Activated naive CD8-positive, alpha-beta T cell (primary cell): Measurements from ENCODE around the gene POU6F1.
A peak's percentile ranks its signal among the peaks of the same experiment; 100 is the strongest.

ENCODE experiments used
- H3K27ac Mint-ChIP-seq: one replicate; pipeline ENCODE4 v1.8.0; 2021; ENCODE audit warnings: mixed read lengths
- H3K27me3 Mint-ChIP-seq: one replicate; pipeline ENCODE4 v1.8.0; 2021; ENCODE audit warnings: mixed read lengths
- H3K36me3 Mint-ChIP-seq: one replicate; pipeline ENCODE4 v1.8.0; 2021; ENCODE audit warnings: mixed read lengths
- H3K4me1 Mint-ChIP-seq: one replicate; pipeline ENCODE4 v1.8.0; 2021; ENCODE audit warnings: low read depth, mixed read lengths
- H3K4me3 Mint-ChIP-seq: one replicate; pipeline ENCODE4 v1.8.0; 2021; ENCODE audit warnings: mild to moderate bottlenecking, mixed read lengths
- H3K9me3 Mint-ChIP-seq: one replicate; pipeline ENCODE4 v1.8.0; 2021; ENCODE audit warnings: low read depth, mixed read lengths

The POU6F1 gene

GRCh38 chr12:51174501-51174900 lies 43.4 kb downstream of the POU6F1 start:
- H3K27ac Mint-ChIP-seq = peak overlapping the region; percentile 41
- H3K4me1 Mint-ChIP-seq = peaks cover 14% of the 10 kb centered on the region
- peak overlapping the region; percentile 85 for H3K4me3 Mint-ChIP-seq
- H3K27me3 Mint-ChIP-seq = no peaks in the 10 kb centered on the region
- H3K9me3 Mint-ChIP-seq = no peaks in the 10 kb centered on the region
- peaks cover 4% of the 10 kb centered on the region for H3K36me3 Mint-ChIP-seq

- peak within 1 kb of the TSS; percentile 50 for H3K27ac Mint-ChIP-seq
- H3K4me3 Mint-ChIP-seq = peak within 1 kb of the TSS; percentile 85
- no peaks in the 10 kb centered on the region for H3K27me3 Mint-ChIP-seq
- peaks cover 4% of the 10 kb centered on the region for H3K36me3 Mint-ChIP-seq
- H3K9me3 Mint-ChIP-seq = no peaks in the 10 kb centered on the region
- H3K4me1 Mint-ChIP-seq = peaks cover 17% of the 10 kb centered on the region
Measured at GRCh38 chr12:51172515-51173431, 45.1 kb downstream of the POU6F1 start, which contains the start of gene TFCP2. Gene TFCP2 (minus strand): TSS chr12:51173135. CDS start chr12:51172422, 713 bp downstream.

- peaks cover 24% of the 10 kb centered on the region for H3K4me1 Mint-ChIP-seq
- H3K9me3 Mint-ChIP-seq = no peaks in the 10 kb centered on the region
- no peak overlapping the region for H3K4me3 Mint-ChIP-seq
- H3K27ac Mint-ChIP-seq = no peak overlapping the region
- H3K36me3 Mint-ChIP-seq = peaks cover 4% of the 10 kb centered on the region
- no peaks in the 10 kb centered on the region for H3K27me3 Mint-ChIP-seq
Measured at GRCh38 chr12:51171884-51172514, 45.9 kb downstream of the POU6F1 start.

GRCh38 chr12:51163795-51164194 lies 54.1 kb downstream of the POU6F1 start:
- no peaks in the 10 kb centered on the region for H3K27me3 Mint-ChIP-seq
- peaks cover 14% of the 10 kb centered on the region for H3K36me3 Mint-ChIP-seq
- H3K4me1 Mint-ChIP-seq = peaks cover 28% of the 10 kb centered on the region
- no peak overlapping the region for H3K27ac Mint-ChIP-seq
- no peak overlapping the region for H3K4me3 Mint-ChIP-seq
- H3K9me3 Mint-ChIP-seq = no peaks in the 10 kb centered on the region

- H3K36me3 Mint-ChIP-seq = peaks cover 14% of the 10 kb centered on the region
- no peaks in the 10 kb centered on the region for H3K27me3 Mint-ChIP-seq
- no peaks in the 10 kb centered on the region for H3K9me3 Mint-ChIP-seq
- no peak overlapping the region for H3K4me3 Mint-ChIP-seq
- no peak overlapping the region for H3K27ac Mint-ChIP-seq
- peaks cover 24% of the 10 kb centered on the region for H3K4me1 Mint-ChIP-seq
Measured at GRCh38 chr12:51162217-51162616, 55.6 kb downstream of the POU6F1 start.

- H3K9me3 Mint-ChIP-seq = no peaks in the 10 kb centered on the region
- peaks cover 23% of the 10 kb centered on the region for H3K4me1 Mint-ChIP-seq
- H3K27me3 Mint-ChIP-seq = no peaks in the 10 kb centered on the region
- no peak overlapping the region for H3K4me3 Mint-ChIP-seq
- no peak overlapping the region for H3K27ac Mint-ChIP-seq
- peaks cover 17% of the 10 kb centered on the region for H3K36me3 Mint-ChIP-seq
Measured at GRCh38 chr12:51160814-51161459, 56.9 kb downstream of the POU6F1 start.

GRCh38 chr12:51156245-51156765 lies 61.6 kb downstream of the POU6F1 start:
- Mint-ChIP-seq H3K4me3 (no peak overlapping the region), H3K36me3 (peaks cover 6% of the 10 kb centered on the region)

GRCh38 chr12:51152953-51153352 lies 64.9 kb downstream of the POU6F1 start:
- no peaks in the 10 kb centered on the region for H3K27me3 Mint-ChIP-seq
- H3K36me3 Mint-ChIP-seq = peaks cover 3% of the 10 kb centered on the region
- peaks cover 25% of the 10 kb centered on the region for H3K4me1 Mint-ChIP-seq
- H3K9me3 Mint-ChIP-seq = no peaks in the 10 kb centered on the region
- H3K4me3 Mint-ChIP-seq = no peak overlapping the region
- no peak overlapping the region for H3K27ac Mint-ChIP-seq

More at GRCh38 chr12:51156245-51156765, 61.6 kb downstream of the POU6F1 start:
- peaks cover 20% of the 10 kb centered on the region for H3K4me1 Mint-ChIP-seq
- H3K27ac Mint-ChIP-seq = no peak overlapping the region
- H3K27me3 Mint-ChIP-seq = no peaks in the 10 kb centered on the region
- no peaks in the 10 kb centered on the region for H3K9me3 Mint-ChIP-seq

- H3K9me3 Mint-ChIP-seq = no peaks in the 10 kb centered on the region
- H3K4me3 Mint-ChIP-seq = no peak overlapping the region
- H3K27me3 Mint-ChIP-seq = no peaks in the 10 kb centered on the region
- H3K27ac Mint-ChIP-seq = peak overlapping the region; percentile 18
- H3K4me1 Mint-ChIP-seq = peaks cover 28% of the 10 kb centered on the region
- H3K36me3 Mint-ChIP-seq = no peaks in the 10 kb centered on the region
Measured at GRCh38 chr12:51150777-51151176, 67.1 kb downstream of the POU6F1 start.

GRCh38 chr12:51147309-51147708 lies 70.6 kb downstream of the POU6F1 start:
- H3K27ac Mint-ChIP-seq = no peak overlapping the region
- no peaks in the 10 kb centered on the region for H3K9me3 Mint-ChIP-seq
- peaks cover 7% of the 10 kb centered on the region for H3K36me3 Mint-ChIP-seq
- H3K27me3 Mint-ChIP-seq = no peaks in the 10 kb centered on the region
- no peak overlapping the region for H3K4me3 Mint-ChIP-seq
- peaks cover 30% of the 10 kb centered on the region for H3K4me1 Mint-ChIP-seq

- Mint-ChIP-seq H3K9me3 (no peaks in the 10 kb centered on the region), H3K4me3 (no peak overlapping the region), H3K27me3 (no peaks in the 10 kb centered on the region), H3K36me3 (peaks cover 14% of the 10 kb centered on the region), H3K27ac (no peak overlapping the region), H3K4me1 (peaks cover 4% of the 10 kb centered on the region)
Measured at GRCh38 chr12:51139292-51139844, 78.5 kb downstream of the POU6F1 start.
